ENCODE data around the gene USF1. TPM values are rescaled to one million over a fixed set of nuclear protein-coding genes. Genes with fewer than 3 reads are reported as not detected.
"Not testable (repeated sequence)": the region's sequence is repeated elsewhere in the genome, so short reads cannot be mapped to it uniquely, and the experiment has no call there.

The USF1 gene
- total and polyA plus RNA-seq, 7 experiments from 2014 or later: 3.9 to 115 (median 76.0) TPM

- POLR2A ChIA-PET: interaction anchor here (0.6 to 10.9 kb wide), 24 partner anchors 9 to 258 kb away, joined by 3 to 377 read pairs (median 7); partner anchors contain the start of genes DEDD, F11R, KLHDC9 and NIT1
- Mint-ChIP-seq H3K9me3 (no peaks in the 10 kb centered on the region), H3K4me3 (peak overlapping the region; percentile 88 to 100 (median 98)), H3K27ac (peak overlapping the region; percentile 91 to 99 (median 95)), H3K27me3 (no peaks in the 10 kb centered on the region), H3K36me3 (peaks cover 6 to 38% (median 14%) of the 10 kb centered on the region in 5 donors), H3K4me1 (peaks cover 37 to 71% (median 59%) of the 10 kb centered on the region in 7 donors)
- H3K4me1 ChIP-seq (ENCODE audit: control insufficient read depth in 2 of 2, insufficient read depth in 2 of 2, low read length in 2 of 2): peaks cover 43 to 52% of the 10 kb centered on the region in 2 donors
- peak overlapping the region; percentile 95 for H3K4me3 ChIP-seq (ENCODE audit: low read length)
- no peak for ATAC-seq
- peaks cover 0 to 24% (median 4%) of the 10 kb centered on the region in 3 experiments for H3K36me3 ChIP-seq (ENCODE audit: control insufficient read depth in 2 of 3, insufficient read depth in 3 of 3, low read length in 3 of 3)
- peak in 3 of 9 donors; percentile 5 to 14 (median 14) for DNase-seq
- no peaks in the 10 kb centered on the region for H3K9me3 ChIP-seq (ENCODE audit: control insufficient read depth in 2 of 3, low read length in 3 of 3)
- peak overlapping the region; percentile 93 for H3K27ac ChIP-seq (ENCODE audit: low read depth, low read length)
- H3K27me3 ChIP-seq (ENCODE audit: control insufficient read depth in 2 of 2, insufficient read depth in 2 of 2, low read length in 2 of 2): no peaks in the 10 kb centered on the region
- intact Hi-C loops (cut with micrococcal nuclease): loop anchor here (1.0 kb wide), 4 partner anchors 10 to 232 kb away; partner anchors contain the start of gene F11R (in 1 of the 2)
- CTCF ChIA-PET: interaction anchor here (0.7 to 6.7 kb wide), 7 partner anchors 14 to 394 kb away, joined by 3 to 120 read pairs (median 8); partner anchors contain the start of genes KLHDC9, TSTD1 and USF1
Measured at GRCh38 chr1:161069241-161069640, 23.5 kb upstream of the USF1 start.

- peak overlapping the region; percentile 93 for H3K27ac ChIP-seq (ENCODE audit: low read depth, low read length)
- no peaks in the 10 kb centered on the region for H3K27me3 Mint-ChIP-seq
- peak; percentile 85 for ATAC-seq
- H3K27ac Mint-ChIP-seq: peak overlapping the region; percentile 91 to 99 (median 95)
- intact Hi-C loops (cut with micrococcal nuclease): loop anchor here (1.0 kb wide), 10 partner anchors 9 to 231 kb away; partner anchors contain the start of genes F11R (in 2 of the 2), NIT1 (in 2 of the 2), PFDN2 (in 2 of the 2) and USF1 (in 2 of the 2)
- peak; percentile 50 to 88 (median 82) for DNase-seq
- no peaks in the 10 kb centered on the region for H3K27me3 ChIP-seq (ENCODE audit: control insufficient read depth in 2 of 2, insufficient read depth in 2 of 2, low read length in 2 of 2)
- peak overlapping the region; percentile 95 for H3K4me3 ChIP-seq (ENCODE audit: low read length)
- H3K4me3 Mint-ChIP-seq: peak overlapping the region; percentile 88 to 100 (median 98)
- peaks cover 44 to 77% (median 66%) of the 10 kb centered on the region in 7 donors for H3K4me1 Mint-ChIP-seq
- no peaks in the 10 kb centered on the region for H3K9me3 ChIP-seq (ENCODE audit: control insufficient read depth in 2 of 3, low read length in 3 of 3)
- no peaks in the 10 kb centered on the region for H3K9me3 Mint-ChIP-seq
- peaks cover 0 to 27% (median 4%) of the 10 kb centered on the region in 3 experiments for H3K36me3 ChIP-seq (ENCODE audit: control insufficient read depth in 2 of 3, insufficient read depth in 3 of 3, low read length in 3 of 3)
- CTCF ChIA-PET: interaction anchor here (0.6 to 6.7 kb wide), 7 partner anchors 13 to 71 kb away, joined by 3 to 120 read pairs (median 5); partner anchors contain the start of genes KLHDC9, TSTD1 and USF1
- POLR2A ChIA-PET: interaction anchor here (0.6 to 10.9 kb wide), 18 partner anchors 8 to 257 kb away, joined by 3 to 377 read pairs (median 10); partner anchors contain the start of genes DEDD, F11R, KLHDC9 and NIT1
- peaks cover 50 to 58% of the 10 kb centered on the region in 2 donors for H3K4me1 ChIP-seq (ENCODE audit: control insufficient read depth in 2 of 2, insufficient read depth in 2 of 2, low read length in 2 of 2)
- peaks cover 6 to 43% (median 19%) of the 10 kb centered on the region in 5 donors for H3K36me3 Mint-ChIP-seq
Measured at GRCh38 chr1:161068306-161069234, 22.8 kb upstream of the USF1 start.

- Mint-ChIP-seq H3K27me3 (no peaks in the 10 kb centered on the region), H3K9me3 (no peaks in the 10 kb centered on the region), H3K4me1 (peaks cover 50 to 86% (median 75%) of the 10 kb centered on the region in 7 donors), H3K36me3 (peaks cover 6 to 48% (median 19%) of the 10 kb centered on the region in 5 donors), H3K27ac (peak overlapping the region; percentile 91 to 99 (median 95)), H3K4me3 (peak overlapping the region; percentile 88 to 100 (median 98))
- DNase-seq (no peak), ATAC-seq (no peak)
- intact Hi-C loops (cut with micrococcal nuclease): no loop called here
- H3K4me3 ChIP-seq (ENCODE audit: low read length): peak overlapping the region; percentile 95
- H3K27ac ChIP-seq (ENCODE audit: low read depth, low read length): peak overlapping the region; percentile 93
- ChIA-PET CTCF (interaction anchor here (0.6 to 1.8 kb wide), 2 partner anchors 31 to 48 kb away, joined by 3 to 8 read pairs; partner anchors contain the start of gene KLHDC9), POLR2A (interaction anchor here (5.7 to 10.9 kb wide), 2 partner anchors 22 to 32 kb away, joined by 66 to 377 read pairs; partner anchors contain the start of genes KLHDC9, TSTD1 and USF1)
- peaks cover 55 to 62% of the 10 kb centered on the region in 2 donors for H3K4me1 ChIP-seq (ENCODE audit: control insufficient read depth in 2 of 2, insufficient read depth in 2 of 2, low read length in 2 of 2)
- no peaks in the 10 kb centered on the region for H3K27me3 ChIP-seq (ENCODE audit: control insufficient read depth in 2 of 2, insufficient read depth in 2 of 2, low read length in 2 of 2)
- no peaks in the 10 kb centered on the region for H3K9me3 ChIP-seq (ENCODE audit: control insufficient read depth in 2 of 3, low read length in 3 of 3)
- H3K36me3 ChIP-seq (ENCODE audit: control insufficient read depth in 2 of 3, insufficient read depth in 3 of 3, low read length in 3 of 3): peaks cover 0 to 35% (median 4%) of the 10 kb centered on the region in 3 experiments
Measured at GRCh38 chr1:161066694-161067093, 20.9 kb upstream of the USF1 start.

GRCh38 chr1:161065681-161066080, 19.9 kb upstream of the USF1 start:
- Mint-ChIP-seq H3K27ac (peak overlapping the region in 8 of 9 donors; percentile 16 to 95 (median 90)), H3K4me1 (peaks cover 45 to 83% (median 66%) of the 10 kb centered on the region in 7 donors), H3K36me3 (peaks cover 6 to 48% (median 19%) of the 10 kb centered on the region in 5 donors), H3K4me3 (peak overlapping the region; percentile 59 to 100 (median 92))
- ATAC-seq; H3K9me3 ChIP-seq (ENCODE audit: control insufficient read depth in 2 of 3, low read length in 3 of 3); H3K4me3 ChIP-seq (ENCODE audit: low read length); intact Hi-C loops (cut with micrococcal nuclease); DNase-seq; H3K9me3 Mint-ChIP-seq; H3K27me3 ChIP-seq (ENCODE audit: control insufficient read depth in 2 of 2, insufficient read depth in 2 of 2, low read length in 2 of 2); H3K27me3 Mint-ChIP-seq: not testable (repeated sequence)
- Histone ChIP-seq H3K27ac (ENCODE audit: low read depth, low read length) (peak overlapping the region; percentile 57), H3K36me3 (ENCODE audit: control insufficient read depth in 2 of 3, insufficient read depth in 3 of 3, low read length in 3 of 3) (peaks cover 0 to 40% (median 4%) of the 10 kb centered on the region in 3 experiments), H3K4me1 (ENCODE audit: control insufficient read depth in 2 of 2, insufficient read depth in 2 of 2, low read length in 2 of 2) (peaks cover 58 to 62% of the 10 kb centered on the region in 2 donors)
- CTCF ChIA-PET: interaction anchor here (0.7 to 1.8 kb wide), 5 partner anchors 8 to 297 kb away, joined by 3 to 8 read pairs (median 4); partner anchors contain the start of gene KLHDC9
- POLR2A ChIA-PET: interaction anchor here (0.7 to 10.9 kb wide), 3 partner anchors 11 to 233 kb away, joined by 3 to 377 read pairs (median 5); partner anchors contain the start of genes TSTD1 and USF1

GRCh38 chr1:161063936-161064335, 18.2 kb upstream of the USF1 start:
- Mint-ChIP-seq H3K27ac (peak overlapping the region; percentile 73 to 95 (median 88)), H3K36me3 (peaks cover 2 to 48% (median 19%) of the 10 kb centered on the region in 5 donors), H3K4me3 (peak overlapping the region; percentile 68 to 99 (median 79)), H3K4me1 (peaks cover 54 to 90% (median 68%) of the 10 kb centered on the region in 7 donors)
- H3K9me3 Mint-ChIP-seq; CTCF ChIA-PET; H3K27me3 Mint-ChIP-seq; H3K9me3 ChIP-seq (ENCODE audit: control insufficient read depth in 2 of 3, low read length in 3 of 3); ATAC-seq; intact Hi-C loops (cut with micrococcal nuclease); DNase-seq; H3K27me3 ChIP-seq (ENCODE audit: control insufficient read depth in 2 of 2, insufficient read depth in 2 of 2, low read length in 2 of 2): not testable (repeated sequence)
- Histone ChIP-seq H3K27ac (ENCODE audit: low read depth, low read length) (peak overlapping the region; percentile 57), H3K36me3 (ENCODE audit: control insufficient read depth in 2 of 3, insufficient read depth in 3 of 3, low read length in 3 of 3) (peaks cover 0 to 46% (median 4%) of the 10 kb centered on the region in 3 experiments), H3K4me1 (ENCODE audit: control insufficient read depth in 2 of 2, insufficient read depth in 2 of 2, low read length in 2 of 2) (peaks cover 58 to 64% of the 10 kb centered on the region in 2 donors), H3K4me3 (ENCODE audit: low read length) (peak overlapping the region; percentile 13)
- POLR2A ChIA-PET: interaction anchor here (10.9 kb wide), 1 partner anchor 19 kb away, joined by 377 read pairs; the partner anchor contains the start of genes TSTD1 and USF1
